ENCODE measurements around the gene ALPL. TPM values are rescaled to one million over a fixed set of nuclear protein-coding genes. Genes with fewer than 3 reads are reported as not detected.

Gene ALPL
- total RNA-seq, 2 donors from 2014 or later, result not detected

DNA sequence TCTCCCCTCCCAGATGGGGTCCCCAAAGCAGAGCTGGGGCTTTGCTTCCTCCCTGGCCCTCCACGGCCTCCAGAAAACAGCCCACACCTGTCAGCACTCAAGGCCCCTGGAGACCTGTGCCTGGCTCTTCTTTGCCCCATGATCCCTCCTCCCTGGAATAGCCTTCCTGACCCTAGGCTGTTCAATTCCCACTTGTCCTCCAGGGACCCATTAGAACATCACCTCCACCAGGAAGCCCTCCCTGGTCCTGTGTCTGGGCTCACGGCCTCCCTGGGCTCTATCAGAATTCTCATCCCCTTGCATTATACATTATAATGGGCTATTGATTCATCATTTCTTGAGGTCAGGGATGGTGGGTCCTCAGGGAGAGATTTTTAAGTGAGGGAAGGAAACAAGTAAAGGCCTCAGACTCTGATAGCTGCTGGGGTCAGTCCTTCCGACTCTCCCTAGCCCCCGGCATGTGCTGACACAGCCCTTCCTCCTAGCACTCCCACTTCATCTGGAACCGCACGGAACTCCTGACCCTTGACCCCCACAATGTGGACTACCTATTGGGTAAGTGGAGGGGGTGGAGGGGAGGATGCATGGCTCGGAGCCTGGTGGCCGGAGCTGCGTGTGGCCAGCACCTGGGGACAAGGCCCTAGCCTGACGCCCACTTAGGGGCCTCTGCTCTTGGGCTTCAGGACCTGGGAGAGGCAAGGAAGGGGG lies 60.8 kb downstream of the ALPL start:
- no peaks in the 10 kb centered on the region for H3K36me3 Mint-ChIP-seq (ENCODE audit: low read depth)
- no peak overlapping the region for H3K4me3 Mint-ChIP-seq
- no peaks in the 10 kb centered on the region for H3K4me1 Mint-ChIP-seq
- no peak overlapping the region for H3K27ac Mint-ChIP-seq
- peaks cover 11% of the 10 kb centered on the region for H3K27me3 Mint-ChIP-seq
- no peak for ATAC-seq (replicated peaks)
- no peaks in the 10 kb centered on the region for H3K9me3 Mint-ChIP-seq

DNA sequence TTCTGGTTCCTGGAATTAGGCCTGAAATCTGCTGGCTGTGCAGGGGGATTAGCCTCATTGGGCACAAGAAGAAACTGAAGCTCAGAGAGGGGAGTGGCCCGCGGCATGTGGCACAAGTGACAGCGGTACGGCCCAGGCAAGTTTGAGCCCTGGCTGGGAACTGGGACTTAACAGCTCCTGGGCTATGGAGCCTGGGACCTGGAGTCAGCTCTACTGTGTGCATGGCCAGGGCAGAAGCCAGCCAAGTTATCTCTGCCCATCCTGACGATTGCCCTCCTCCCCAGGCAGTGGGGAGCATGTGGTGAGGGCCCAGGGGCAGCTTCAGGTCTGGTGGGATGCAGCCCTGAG lies 61.3 kb downstream of the ALPL start:
- peaks cover 11% of the 10 kb centered on the region for H3K27me3 Mint-ChIP-seq
- no peak overlapping the region for H3K27ac Mint-ChIP-seq
- no peaks in the 10 kb centered on the region for H3K36me3 Mint-ChIP-seq (ENCODE audit: low read depth)
- H3K9me3 Mint-ChIP-seq, result no peaks in the 10 kb centered on the region
- ATAC-seq (replicated peaks), result no peak
- no peak overlapping the region for H3K4me3 Mint-ChIP-seq
- no peaks in the 10 kb centered on the region for H3K4me1 Mint-ChIP-seq

GRCh38 chr1:21570885-21571284 lies 61.7 kb downstream of the ALPL start:
- no peak for ATAC-seq (replicated peaks)
- no peaks in the 10 kb centered on the region for H3K36me3 Mint-ChIP-seq (ENCODE audit: low read depth)

GRCh38 chr1:21572221-21572620 lies 63.0 kb downstream of the ALPL start:
- H3K36me3 Mint-ChIP-seq (ENCODE audit: low read depth), result no peaks in the 10 kb centered on the region
- H3K27ac Mint-ChIP-seq, result no peak overlapping the region
- H3K4me3 Mint-ChIP-seq, result no peak overlapping the region
- no peaks in the 10 kb centered on the region for H3K4me1 Mint-ChIP-seq
- ATAC-seq (replicated peaks), result no peak
- no peaks in the 10 kb centered on the region for H3K9me3 Mint-ChIP-seq
- peaks cover 20% of the 10 kb centered on the region for H3K27me3 Mint-ChIP-seq

More at GRCh38 chr1:21570885-21571284, 61.7 kb downstream of the ALPL start:
- H3K27ac Mint-ChIP-seq, result no peak overlapping the region
- no peak overlapping the region for H3K4me3 Mint-ChIP-seq
- H3K4me1 Mint-ChIP-seq, result no peaks in the 10 kb centered on the region
- H3K27me3 Mint-ChIP-seq, result peaks cover 12% of the 10 kb centered on the region
- no peaks in the 10 kb centered on the region for H3K9me3 Mint-ChIP-seq

- Mint-ChIP-seq H3K27ac (no peak overlapping the region), H3K4me1 (no peaks in the 10 kb centered on the region), H3K4me3 (no peak overlapping the region), H3K27me3 (peaks cover 20% of the 10 kb centered on the region), H3K9me3 (no peaks in the 10 kb centered on the region), H3K36me3 (ENCODE audit: low read depth) (no peaks in the 10 kb centered on the region)
- ATAC-seq (replicated peaks), result no peak
Measured at GRCh38 chr1:21572735-21573277, 63.6 kb downstream of the ALPL start.

GRCh38 chr1:21573475-21573874 lies 64.3 kb downstream of the ALPL start:
- Mint-ChIP-seq H3K4me1 (no peaks in the 10 kb centered on the region), H3K4me3 (no peak overlapping the region), H3K9me3 (no peaks in the 10 kb centered on the region), H3K36me3 (ENCODE audit: low read depth) (no peaks in the 10 kb centered on the region), H3K27me3 (peaks cover 20% of the 10 kb centered on the region), H3K27ac (no peak overlapping the region)
- no peak for ATAC-seq (replicated peaks)

GRCh38 chr1:21573971-21574465 lies 64.8 kb downstream of the ALPL start:
- Mint-ChIP-seq H3K9me3 (no peaks in the 10 kb centered on the region), H3K4me1 (no peaks in the 10 kb centered on the region), H3K27me3 (peaks cover 20% of the 10 kb centered on the region), H3K36me3 (ENCODE audit: low read depth) (no peaks in the 10 kb centered on the region), H3K27ac (no peak overlapping the region), H3K4me3 (no peak overlapping the region)
- ATAC-seq (replicated peaks), result peak; percentile 46

- no peak overlapping the region for H3K27ac Mint-ChIP-seq
- ATAC-seq (replicated peaks), result no peak
- no peaks in the 10 kb centered on the region for H3K36me3 Mint-ChIP-seq (ENCODE audit: low read depth)
- H3K4me3 Mint-ChIP-seq, result no peak overlapping the region
- H3K4me1 Mint-ChIP-seq, result no peaks in the 10 kb centered on the region
- peaks cover 22% of the 10 kb centered on the region for H3K27me3 Mint-ChIP-seq
- no peaks in the 10 kb centered on the region for H3K9me3 Mint-ChIP-seq
Measured at GRCh38 chr1:21574466-21575151, 65.4 kb downstream of the ALPL start.

DNA sequence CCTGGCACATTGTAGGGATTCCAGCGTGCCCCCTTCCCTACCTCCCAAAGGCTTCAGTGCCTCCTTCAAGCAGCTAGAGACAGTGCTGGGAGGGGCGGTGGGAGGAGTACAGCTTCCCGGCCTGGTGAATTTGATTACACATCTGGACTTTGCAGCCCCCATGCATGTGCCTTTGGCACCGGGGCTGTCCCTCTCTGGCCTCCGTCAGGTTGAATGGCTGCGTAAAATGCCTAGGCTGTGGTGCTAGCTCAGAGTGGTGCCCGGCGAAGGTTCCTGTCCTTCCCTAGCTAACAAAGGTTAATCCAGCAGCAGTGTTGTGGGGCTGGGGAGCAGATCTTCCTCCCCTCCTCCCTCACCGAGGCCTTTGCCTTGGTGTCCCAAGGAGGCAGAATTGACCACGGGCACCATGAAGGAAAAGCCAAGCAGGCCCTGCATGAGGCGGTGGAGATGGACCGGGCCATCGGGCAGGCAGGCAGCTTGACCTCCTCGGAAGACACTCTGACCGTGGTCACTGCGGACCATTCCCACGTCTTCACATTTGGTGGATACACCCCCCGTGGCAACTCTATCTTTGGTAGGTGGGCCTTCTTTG lies 66.2 kb downstream of the ALPL start:
- no peaks in the 10 kb centered on the region for H3K4me1 Mint-ChIP-seq
- H3K36me3 Mint-ChIP-seq (ENCODE audit: low read depth), result no peaks in the 10 kb centered on the region
- ATAC-seq (replicated peaks), result no peak
- H3K27me3 Mint-ChIP-seq, result peaks cover 23% of the 10 kb centered on the region
- H3K4me3 Mint-ChIP-seq, result no peak overlapping the region
- no peak overlapping the region for H3K27ac Mint-ChIP-seq
- no peaks in the 10 kb centered on the region for H3K9me3 Mint-ChIP-seq

- no peak for ATAC-seq (replicated peaks)
- no peaks in the 10 kb centered on the region for H3K36me3 Mint-ChIP-seq (ENCODE audit: low read depth)
Measured at GRCh38 chr1:21576031-21576797, 67.0 kb downstream of the ALPL start.

DNA sequence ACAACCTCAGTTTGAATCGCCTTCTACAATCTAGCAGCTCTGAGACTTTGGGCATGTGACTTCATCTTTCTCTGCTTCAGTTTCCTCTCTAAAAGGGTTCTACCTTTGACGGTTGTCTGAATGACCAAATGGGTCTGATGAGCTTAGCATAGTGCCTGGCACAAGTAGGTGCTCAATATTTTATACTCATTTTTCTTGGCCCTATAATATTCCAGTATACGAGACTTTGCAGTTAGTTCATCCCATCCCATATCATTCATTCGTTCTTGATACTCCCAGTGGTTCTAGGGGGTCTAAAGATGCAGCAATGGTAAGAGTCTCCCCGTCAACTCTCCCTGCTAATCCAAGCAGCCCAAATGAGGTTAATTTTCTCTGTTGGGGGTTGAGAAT lies 67.6 kb downstream of the ALPL start:
- Mint-ChIP-seq H3K36me3 (ENCODE audit: low read depth) (no peaks in the 10 kb centered on the region), H3K4me1 (no peaks in the 10 kb centered on the region), H3K9me3 (no peaks in the 10 kb centered on the region), H3K27ac (no peak overlapping the region), H3K4me3 (no peak overlapping the region), H3K27me3 (peaks cover 23% of the 10 kb centered on the region)
- no peak for ATAC-seq (replicated peaks)

More at GRCh38 chr1:21576031-21576797, 67.0 kb downstream of the ALPL start:
- H3K4me1 Mint-ChIP-seq, result no peaks in the 10 kb centered on the region
- H3K27ac Mint-ChIP-seq, result no peak overlapping the region
- no peaks in the 10 kb centered on the region for H3K9me3 Mint-ChIP-seq
- no peak overlapping the region for H3K4me3 Mint-ChIP-seq
- H3K27me3 Mint-ChIP-seq, result peaks cover 23% of the 10 kb centered on the region

- H3K36me3 Mint-ChIP-seq (ENCODE audit: low read depth), result no peaks in the 10 kb centered on the region
- H3K4me1 Mint-ChIP-seq, result no peaks in the 10 kb centered on the region
- no peak overlapping the region for H3K27ac Mint-ChIP-seq
- no peaks in the 10 kb centered on the region for H3K9me3 Mint-ChIP-seq
- peaks cover 23% of the 10 kb centered on the region for H3K27me3 Mint-ChIP-seq
- no peak overlapping the region for H3K4me3 Mint-ChIP-seq
- no peak for ATAC-seq (replicated peaks)
Measured at GRCh38 chr1:21577324-21577723, 68.1 kb downstream of the ALPL start.

DNA sequence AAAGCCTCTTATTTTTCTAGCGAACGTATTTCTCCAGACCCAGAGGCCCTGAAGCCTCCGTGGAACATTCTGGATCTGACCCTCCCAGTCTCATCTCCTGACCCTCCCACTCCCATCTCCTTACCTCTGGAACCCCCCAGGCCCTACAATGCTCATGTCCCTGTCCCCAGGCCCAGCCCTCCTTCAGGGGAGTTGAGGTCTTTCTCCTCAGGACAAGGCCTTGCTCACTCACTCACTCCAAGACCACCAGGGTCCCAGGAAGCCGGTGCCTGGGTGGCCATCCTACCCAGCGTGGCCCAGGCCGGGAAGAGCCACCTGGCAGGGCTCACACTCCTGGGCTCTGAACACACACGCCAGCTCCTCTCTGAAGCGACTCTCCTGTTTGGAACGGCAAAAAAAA lies 68.7 kb downstream of the ALPL start:
- Mint-ChIP-seq H3K9me3 (no peaks in the 10 kb centered on the region), H3K4me1 (no peaks in the 10 kb centered on the region), H3K27ac (no peak overlapping the region), H3K4me3 (no peak overlapping the region), H3K27me3 (peaks cover 24% of the 10 kb centered on the region), H3K36me3 (ENCODE audit: low read depth) (no peaks in the 10 kb centered on the region)
- ATAC-seq (replicated peaks), result no peak

- ATAC-seq (replicated peaks), result no peak
- Mint-ChIP-seq H3K27ac (no peak overlapping the region), H3K4me1 (no peaks in the 10 kb centered on the region), H3K36me3 (ENCODE audit: low read depth) (no peaks in the 10 kb centered on the region), H3K9me3 (no peaks in the 10 kb centered on the region), H3K27me3 (peaks cover 16% of the 10 kb centered on the region), H3K4me3 (no peak overlapping the region)
Measured at GRCh38 chr1:21579791-21580190, 70.6 kb downstream of the ALPL start.

Data from activated T-helper 17 cell treated with anti-CD3 and anti-CD28 coated beads, Interleukin-2, amount 50 U/mL, for 72 hours (primary cell).